Right atrium auricular region (tissue), 2 donors: ENCODE results near the gene HOXA3. TPM values are rescaled to one million over a fixed set of nuclear protein-coding genes. Genes with fewer than 3 reads are reported as not detected.

ENCODE experiments used
- DNase-seq: peaks from one replicate; pipeline ENCODE4 v3.0.0-alpha.2; 2019; ENCODE audit warnings: low spot score
- H3K27ac ChIP-seq, 2 donors: fragments of 200-600 bp; sonication (generic); 1 replicate in 1 of 2; 2 replicates in 1 of 2; pipeline ENCODE4 v1.5.1; 2016 to 2019
- H3K27me3 ChIP-seq, 2 donors: fragments of 200-600 bp; sonication (generic); one replicate each; pipeline versions ENCODE4 v1.5.1 to v1.6.0; 2017 to 2019
- H3K36me3 ChIP-seq: fragments of 200-600 bp; sonication (generic); one replicate; pipeline ENCODE4 v1.5.1; 2016
- H3K4me1 ChIP-seq, 2 donors: fragments of 200-600 bp; sonication (generic); one replicate each; pipeline versions ENCODE4 v1.5.1 to v1.6.0; 2017 to 2019
- H3K4me3 ChIP-seq, 2 donors: fragments of 200-600 bp; sonication (generic); 1 replicate in 1 of 2; 2 replicates in 1 of 2; pipeline ENCODE4 v1.5.1; 2017 to 2019; ENCODE audit warnings: mild to moderate bottlenecking in 1 of 2, moderate library complexity in 1 of 2
- H3K9me3 ChIP-seq, 2 donors: fragments of 200-600 bp; sonication (generic); one replicate each; pipeline ENCODE4 v1.5.1; 2019
- CTCF ChIP-seq, 2 donors: fragments of 200-600 bp; sonication (generic); IDR thresholded peaks; one replicate each; pipeline ENCODE4 v1.5.1; 2019; ENCODE audit warnings: antibody characterized with exemption in 2 of 2
- total RNA-seq, 2 donors: library from RNA; depleted of rRNA; stranded (reverse); fragments of >200 nt; gene quantifications; one replicate each; pipeline ENCODE4 v1.1.0, GENCODE V29; 2016

The HOXA3 gene
- total RNA-seq, 2 donors from 2014 or later = 0.28 to 0.30 TPM

GRCh38 chr7:27131390-27131819 lies 21.0 kb downstream of the HOXA3 start:
- Histone ChIP-seq H3K4me1 (peaks cover 0 to 10% of the 10 kb centered on the region in 2 donors), H3K27ac (no peak overlapping the region), H3K36me3 (no peaks in the 10 kb centered on the region), H3K27me3 (peaks cover 16 to 28% of the 10 kb centered on the region in 2 donors), H3K9me3 (no peaks in the 10 kb centered on the region), H3K4me3 (peak overlapping the region; percentile 39 to 58)
- DNase-seq = no peak
- TF ChIP-seq CTCF (IDR thresholded peaks at IDR 0.05) = no peak

GRCh38 chr7:27130540-27131389 lies 21.6 kb downstream of the HOXA3 start, which contains the start of gene HOXA4:
Gene HOXA4 (minus strand): TSS chr7:27130757. CDS start chr7:27130733, 24 bp downstream.
- no peaks in the 10 kb centered on the region for H3K36me3 ChIP-seq
- H3K27me3 ChIP-seq = peaks cover 14 to 21% of the 10 kb centered on the region in 2 donors
- DNase-seq = no peak
- no peaks in the 10 kb centered on the region for H3K9me3 ChIP-seq
- no peak for TF ChIP-seq CTCF (IDR thresholded peaks at IDR 0.05)
- H3K4me3 ChIP-seq = peak within 1 kb of the TSS; percentile 40 to 58
- peak within 1 kb of the TSS; percentile 62 to 64 for H3K27ac ChIP-seq
- peaks cover 0 to 10% of the 10 kb centered on the region in 2 donors for H3K4me1 ChIP-seq

- Histone ChIP-seq H3K9me3 (no peaks in the 10 kb centered on the region), H3K36me3 (no peaks in the 10 kb centered on the region), H3K27me3 (peaks cover 10 to 15% of the 10 kb centered on the region in 2 donors), H3K4me3 (peak overlapping the region; percentile 40 to 58), H3K27ac (peak overlapping the region; percentile 59 to 64), H3K4me1 (peaks cover 0 to 10% of the 10 kb centered on the region in 2 donors)
- no peak for DNase-seq
- TF ChIP-seq CTCF (IDR thresholded peaks at IDR 0.05) = no peak
Observed at GRCh38 chr7:27129729-27130539, 22.4 kb downstream of the HOXA3 start.

- no peak for DNase-seq
- Histone ChIP-seq H3K27ac (no peak overlapping the region), H3K27me3 (peaks cover 10 to 22% of the 10 kb centered on the region in 2 donors), H3K36me3 (no peaks in the 10 kb centered on the region), H3K4me3 (peak overlapping the region in 1 of 2 donors; percentile 58), H3K4me1 (peaks cover 0 to 10% of the 10 kb centered on the region in 2 donors), H3K9me3 (no peaks in the 10 kb centered on the region)
- TF ChIP-seq CTCF (IDR thresholded peaks at IDR 0.05) = no peak
Observed at GRCh38 chr7:27128776-27129728, 23.3 kb downstream of the HOXA3 start.

GRCh38 chr7:27128034-27128433 lies 24.3 kb downstream of the HOXA3 start:
- Histone ChIP-seq H3K36me3 (no peaks in the 10 kb centered on the region), H3K4me1 (peaks cover 0 to 10% of the 10 kb centered on the region in 2 donors), H3K9me3 (no peaks in the 10 kb centered on the region), H3K4me3 (no peak overlapping the region), H3K27me3 (peaks cover 13 to 23% of the 10 kb centered on the region in 2 donors), H3K27ac (no peak overlapping the region)
- TF ChIP-seq CTCF (IDR thresholded peaks at IDR 0.05) = no peak
- no peak for DNase-seq
